Forelimb muscle (tissue), 1 donor: ENCODE measurements around the gene LMBR1L. TPM values are rescaled to one million over a fixed set of nuclear protein-coding genes. Genes with fewer than 3 reads are reported as not detected.

Experiments used
- DNase-seq: peaks from one replicate; pipeline ENCODE4 v3.0.0-alpha.2; 2013; ENCODE audit warnings: low read depth
- polyA plus RNA-seq: library from polyadenylated mRNA; unstranded; fragments of 120-200 nt; gene quantifications from one replicate; pipeline ENCODE4 v1.2.1, GENCODE V29; 2013; ENCODE audit not compliant: insufficient read length

LMBR1L gene
- polyA plus RNA-seq, 1 donor, result 43.8 TPM

- no peak for DNase-seq
These were observed 58.0 kb downstream of the LMBR1L start for GRCh38 chr12:49052451-49053208.

DNA sequence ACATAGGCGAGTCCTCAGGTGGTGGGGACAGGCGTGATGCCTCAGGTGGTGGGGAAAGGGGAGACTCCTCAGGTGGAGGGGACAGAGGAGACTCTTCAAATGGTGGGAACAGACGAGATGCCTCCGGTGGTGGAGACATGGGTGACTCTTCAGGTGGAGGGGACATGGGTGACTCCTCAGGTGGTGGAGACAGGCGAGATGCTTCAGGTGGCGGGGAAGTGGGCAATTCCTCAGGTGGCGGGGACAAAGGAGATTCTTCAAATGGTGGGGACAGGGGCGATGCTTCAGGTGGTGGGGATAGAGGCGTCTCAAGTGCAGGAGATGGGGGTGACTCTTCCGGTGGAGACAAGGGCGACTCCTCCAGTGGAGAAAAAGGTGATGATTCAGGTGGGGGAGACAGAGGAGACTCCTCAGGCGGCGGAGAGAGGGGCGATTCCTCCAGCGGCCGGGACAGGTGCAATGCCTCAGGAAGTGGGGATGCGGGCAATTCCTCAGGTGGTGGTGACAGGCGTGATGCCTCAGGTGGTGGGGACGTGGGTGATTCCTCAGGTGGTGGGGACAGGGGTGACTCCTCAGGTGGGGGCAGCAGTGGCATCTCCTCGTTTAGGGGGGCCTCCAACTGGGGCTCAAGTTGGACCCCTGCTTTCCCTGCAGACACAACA lies 58.7 kb downstream of the LMBR1L start:
- DNase-seq, result no peak

DNA sequence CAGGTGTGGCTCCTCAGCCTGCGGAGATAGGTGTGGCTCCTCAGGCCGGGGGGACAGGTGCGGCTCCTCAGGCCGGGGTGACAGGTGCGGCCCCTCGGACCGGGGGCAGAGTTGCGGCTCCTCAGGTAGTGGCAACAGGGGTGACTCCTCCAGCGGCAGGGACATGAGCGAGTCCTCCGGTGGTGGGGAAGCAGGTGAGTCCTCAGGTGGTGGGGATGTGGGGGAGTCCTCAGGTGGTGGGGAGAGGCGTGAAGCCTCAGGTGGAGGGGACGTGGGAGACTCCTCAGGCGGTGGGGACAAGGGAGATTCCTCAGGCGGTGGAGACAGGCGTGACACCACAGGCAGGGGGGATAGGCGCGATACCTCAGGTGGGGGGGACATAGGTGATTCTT lies 59.3 kb downstream of the LMBR1L start:
- DNase-seq, result no peak

DNA sequence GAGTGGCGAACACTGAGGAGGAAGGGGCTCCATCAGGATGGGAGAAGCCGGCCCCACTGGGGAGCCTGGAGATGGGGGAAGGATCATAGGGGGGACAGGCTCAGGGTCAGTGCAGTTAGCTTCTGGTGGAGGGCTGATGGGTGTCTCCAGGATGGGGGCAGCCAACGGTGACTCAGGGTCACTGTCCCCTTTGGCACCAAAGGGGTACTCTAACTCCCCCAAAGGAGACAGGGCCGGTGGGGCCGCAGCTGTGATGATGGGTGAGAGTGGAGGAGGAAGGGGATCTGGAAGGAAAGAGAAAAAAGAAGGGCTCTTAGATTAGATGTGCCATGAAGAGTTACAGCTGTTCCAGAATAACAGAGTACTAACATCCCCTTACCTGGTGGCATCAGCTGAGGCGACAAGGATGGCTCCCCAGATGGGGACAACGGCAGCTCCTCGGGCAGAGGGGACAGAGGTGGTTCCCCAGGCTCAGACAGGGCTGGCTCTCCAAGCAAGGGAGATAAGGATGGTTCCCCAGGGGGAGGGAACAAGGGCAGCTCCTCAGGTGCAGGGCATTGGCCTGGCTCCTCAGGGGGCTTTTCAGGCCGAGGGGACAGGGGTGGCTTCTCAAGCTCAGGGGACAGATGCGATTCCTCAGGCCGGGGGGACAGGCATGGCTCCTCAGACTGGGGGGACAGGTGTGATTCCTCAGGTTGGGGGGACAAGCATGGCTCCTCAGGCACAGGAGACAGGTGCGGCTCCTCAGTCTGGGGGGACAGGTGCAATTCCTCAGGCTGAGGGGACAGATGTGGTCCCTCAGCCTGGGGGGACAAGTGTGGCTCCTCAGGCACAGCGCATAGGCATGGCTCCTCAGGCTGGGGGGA lies 59.9 kb downstream of the LMBR1L start:
- DNase-seq, result no peak

GRCh38 chr12:49049566-49050224 lies 61.0 kb downstream of the LMBR1L start:
- DNase-seq, result no peak

DNA sequence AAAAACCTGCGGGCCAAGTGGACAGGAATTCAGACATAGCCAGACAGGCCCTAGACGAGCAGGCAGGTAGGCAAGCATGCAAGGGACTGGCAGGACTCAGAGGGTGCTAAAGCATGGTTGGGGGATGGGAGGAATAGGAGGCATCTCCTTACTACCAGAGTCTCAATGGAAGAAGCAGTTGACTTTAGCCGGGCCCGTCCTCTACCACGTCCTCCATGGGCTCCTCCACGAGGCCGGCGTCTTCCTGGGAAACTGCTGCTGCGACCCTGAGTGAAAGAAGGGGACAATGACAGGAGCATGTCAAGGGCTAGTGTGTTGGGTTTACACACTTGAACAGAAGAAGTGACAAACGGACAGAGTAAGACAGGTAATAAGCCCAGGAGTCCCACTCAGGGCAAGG lies 61.7 kb downstream of the LMBR1L start:
- DNase-seq, result no peak

Other genes with a start within 250 kb of the LMBR1L start
- gene RND1, start 245.0 kb downstream of the LMBR1L start, polyA plus RNA-seq, result 0.38 TPM
- gene FKBP11, start 185.4 kb downstream of the LMBR1L start, polyA plus RNA-seq, result 19.7 TPM
- gene ARF3, start 153.4 kb downstream of the LMBR1L start, polyA plus RNA-seq, result 42.5 TPM
- gene WNT10B, start 139.1 kb downstream of the LMBR1L start, polyA plus RNA-seq, result 0.77 TPM
- not detected for gene WNT1, start 132.5 kb downstream of the LMBR1L start, polyA plus RNA-seq
- gene DDN, start 111.5 kb downstream of the LMBR1L start, polyA plus RNA-seq, result 33.6 TPM
- 60.2 TPM for gene PRKAG1, start 92.1 kb downstream of the LMBR1L start, polyA plus RNA-seq
- gene KMT2D, start 50.1 kb downstream of the LMBR1L start, polyA plus RNA-seq, result 40.0 TPM
- 1.6 TPM for gene RHEBL1, start 40.9 kb downstream of the LMBR1L start, polyA plus RNA-seq
- gene DHH, start 16.0 kb downstream of the LMBR1L start, polyA plus RNA-seq, result 0.82 TPM
- 831 TPM for gene TUBA1B, start 20.5 kb upstream of the LMBR1L start, polyA plus RNA-seq
- 603 TPM for gene TUBA1A, start 78.2 kb upstream of the LMBR1L start, polyA plus RNA-seq
- 52.3 TPM for gene TUBA1C, start 154.2 kb upstream of the LMBR1L start, polyA plus RNA-seq
- gene PRPH, start 184.3 kb upstream of the LMBR1L start, polyA plus RNA-seq, result 1.7 TPM
- 11.4 TPM for gene TROAP, start 212.4 kb upstream of the LMBR1L start, polyA plus RNA-seq
- gene C1QL4, start 226.3 kb upstream of the LMBR1L start, polyA plus RNA-seq, result 0.06 TPM
- 0.09 TPM for gene DNAJC22, start 236.0 kb upstream of the LMBR1L start, polyA plus RNA-seq